ENCODE measurements around the gene STPG2.
"Not testable (repeated sequence)": the region's sequence is repeated elsewhere in the genome, so short reads cannot be mapped to it uniquely, and the experiment has no call there.

STPG2 gene

GRCh38 chr4:97938141-97938540 is 205.1 kb downstream of the STPG2 start:
- DNase-seq, result no peak

- no peak for DNase-seq
These were observed 218.8 kb downstream of the STPG2 start for GRCh38 chr4:97924341-97924958.

GRCh38 chr4:97923096-97923495 is 220.2 kb downstream of the STPG2 start:
- DNase-seq, result no peak

- no peak for DNase-seq
These were observed 226.2 kb downstream of the STPG2 start for GRCh38 chr4:97917115-97917514.

- no peak for DNase-seq
These were observed 231.1 kb downstream of the STPG2 start for GRCh38 chr4:97912156-97912555.

- no peak for DNase-seq
These were observed 231.9 kb downstream of the STPG2 start for GRCh38 chr4:97911236-97911906.

- no peak for DNase-seq
These were observed 233.3 kb downstream of the STPG2 start for GRCh38 chr4:97910005-97910404.

- not testable (repeated sequence) for DNase-seq
These were observed 239.7 kb downstream of the STPG2 start for GRCh38 chr4:97903436-97904189.

- DNase-seq, result no peak
These were observed 243.0 kb downstream of the STPG2 start for GRCh38 chr4:97900229-97900628.

- no peak for DNase-seq
These were observed 250.5 kb downstream of the STPG2 start for GRCh38 chr4:97892592-97893266.

- no peak for DNase-seq
These were observed 263.3 kb downstream of the STPG2 start for GRCh38 chr4:97879942-97880341.

- DNase-seq, result no peak
These were observed 275.2 kb downstream of the STPG2 start for GRCh38 chr4:97868097-97868496.

GRCh38 chr4:97867557-97868091 is 275.7 kb downstream of the STPG2 start:
- DNase-seq, result no peak

GRCh38 chr4:97866821-97867556 is 276.3 kb downstream of the STPG2 start:
- DNase-seq, result no peak

- DNase-seq, result no peak
These were observed 292.2 kb downstream of the STPG2 start for GRCh38 chr4:97851115-97851514.

GRCh38 chr4:97845758-97846157 is 297.5 kb downstream of the STPG2 start:
- DNase-seq, result no peak

GRCh38 chr4:97841512-97841911 is 301.8 kb downstream of the STPG2 start:
- no peak for DNase-seq

- no peak for DNase-seq
These were observed 306.6 kb downstream of the STPG2 start for GRCh38 chr4:97836662-97837061.

GRCh38 chr4:97828646-97829045 is 314.6 kb downstream of the STPG2 start:
- no peak for DNase-seq

- no peak for DNase-seq
These were observed 324.0 kb downstream of the STPG2 start for GRCh38 chr4:97819294-97819693.

GRCh38 chr4:97812768-97813167 is 330.5 kb downstream of the STPG2 start:
- no peak for DNase-seq

GRCh38 chr4:97786306-97786920 is 356.9 kb downstream of the STPG2 start:
- DNase-seq, result no peak
